ENCODE results near the gene GPC6. TPM values are rescaled to one million over a fixed set of nuclear protein-coding genes. Genes with fewer than 3 reads are reported as not detected.

Gene GPC6
- total RNA-seq, 1 donor from 2014 or later: 8.4 TPM

GRCh38 chr13:94014461-94014860 is 787.9 kb downstream of the GPC6 start:
- intact Hi-C loops (cut with DNase I): no loop called here
- DNase-seq: no peak
- no peak overlapping the region for H3K4me3 ChIP-seq
- H3K36me3 ChIP-seq: no peaks in the 10 kb centered on the region
- H3K4me1 ChIP-seq: no peaks in the 10 kb centered on the region
- H3K9me3 ChIP-seq: no peaks in the 10 kb centered on the region
- H3K27ac ChIP-seq: no peak overlapping the region
- TF ChIP-seq, protein P1, sequence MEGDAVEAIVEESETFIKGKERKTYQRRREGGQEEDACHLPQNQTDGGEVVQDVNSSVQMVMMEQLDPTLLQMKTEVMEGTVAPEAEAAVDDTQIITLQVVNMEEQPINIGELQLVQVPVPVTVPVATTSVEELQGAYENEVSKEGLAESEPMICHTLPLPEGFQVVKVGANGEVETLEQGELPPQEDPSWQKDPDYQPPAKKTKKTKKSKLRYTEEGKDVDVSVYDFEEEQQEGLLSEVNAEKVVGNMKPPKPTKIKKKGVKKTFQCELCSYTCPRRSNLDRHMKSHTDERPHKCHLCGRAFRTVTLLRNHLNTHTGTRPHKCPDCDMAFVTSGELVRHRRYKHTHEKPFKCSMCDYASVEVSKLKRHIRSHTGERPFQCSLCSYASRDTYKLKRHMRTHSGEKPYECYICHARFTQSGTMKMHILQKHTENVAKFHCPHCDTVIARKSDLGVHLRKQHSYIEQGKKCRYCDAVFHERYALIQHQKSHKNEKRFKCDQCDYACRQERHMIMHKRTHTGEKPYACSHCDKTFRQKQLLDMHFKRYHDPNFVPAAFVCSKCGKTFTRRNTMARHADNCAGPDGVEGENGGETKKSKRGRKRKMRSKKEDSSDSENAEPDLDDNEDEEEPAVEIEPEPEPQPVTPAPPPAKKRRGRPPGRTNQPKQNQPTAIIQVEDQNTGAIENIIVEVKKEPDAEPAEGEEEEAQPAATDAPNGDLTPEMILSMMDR (IDR thresholded peaks at IDR 0.05): no peak
- ATAC-seq: no peak
- H3K27me3 ChIP-seq: no peaks in the 10 kb centered on the region

DNA sequence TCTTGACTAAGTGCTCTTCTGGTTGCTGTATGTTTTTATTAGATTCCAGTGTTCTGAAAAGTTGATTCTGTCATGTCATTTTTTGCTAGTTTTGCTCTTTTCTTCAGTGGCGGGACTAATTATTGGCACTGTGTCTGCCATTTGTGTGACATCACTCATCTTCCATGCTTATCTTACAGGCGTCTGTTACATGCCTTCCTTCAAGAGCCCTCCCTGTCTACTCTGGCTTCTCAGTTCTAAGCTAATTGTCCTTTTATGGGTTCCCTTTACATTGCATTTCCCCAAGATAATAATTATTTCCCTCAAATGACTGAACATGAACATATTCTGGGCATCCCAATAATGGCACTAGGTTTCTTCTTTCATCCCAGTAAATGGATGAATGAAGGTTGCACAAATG is 793.8 kb downstream of the GPC6 start:
- H3K36me3 ChIP-seq: no peaks in the 10 kb centered on the region
- intact Hi-C loops (cut with DNase I): no loop called here
- no peak overlapping the region for H3K27ac ChIP-seq
- no peaks in the 10 kb centered on the region for H3K27me3 ChIP-seq
- H3K4me3 ChIP-seq: no peak overlapping the region
- H3K9me3 ChIP-seq: no peaks in the 10 kb centered on the region
- TF ChIP-seq, protein P1 (IDR thresholded peaks at IDR 0.05): no peak
- DNase-seq (no peak), ATAC-seq (no peak)
- H3K4me1 ChIP-seq: no peaks in the 10 kb centered on the region

DNA sequence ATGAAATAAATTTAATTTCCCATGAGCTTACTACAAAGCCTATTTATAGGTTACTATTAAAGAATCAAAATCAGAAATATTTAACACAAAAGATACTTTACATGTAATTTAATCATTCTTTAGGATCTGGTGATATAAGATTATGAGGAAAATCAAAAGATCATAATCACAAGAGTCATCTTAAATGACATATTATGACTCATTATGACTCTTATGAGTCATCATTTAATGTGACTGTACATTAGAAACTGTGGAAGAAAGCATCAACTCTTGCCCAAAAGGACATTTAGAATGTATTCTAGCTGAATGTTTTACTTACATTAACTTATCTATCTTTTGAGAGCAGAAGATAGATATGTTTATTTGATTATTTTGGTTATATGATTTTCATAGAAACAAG is 794.2 kb downstream of the GPC6 start:
- Histone ChIP-seq H3K27ac (no peak overlapping the region), H3K4me1 (no peaks in the 10 kb centered on the region), H3K4me3 (no peak overlapping the region), H3K36me3 (no peaks in the 10 kb centered on the region), H3K27me3 (no peaks in the 10 kb centered on the region), H3K9me3 (no peaks in the 10 kb centered on the region)
- intact Hi-C loops (cut with DNase I): no loop called here
- DNase-seq: no peak
- TF ChIP-seq, protein P1 (IDR thresholded peaks at IDR 0.05): no peak
- ATAC-seq: no peak

- ATAC-seq (no peak), DNase-seq (no peak)
- H3K36me3 ChIP-seq: no peaks in the 10 kb centered on the region
- H3K27ac ChIP-seq: no peak overlapping the region
- H3K4me1 ChIP-seq: no peaks in the 10 kb centered on the region
- H3K4me3 ChIP-seq: no peak overlapping the region
- intact Hi-C loops (cut with DNase I): no loop called here
- no peaks in the 10 kb centered on the region for H3K27me3 ChIP-seq
- TF ChIP-seq, protein P1 (IDR thresholded peaks at IDR 0.05): no peak
- no peaks in the 10 kb centered on the region for H3K9me3 ChIP-seq
Observed at GRCh38 chr13:94028234-94028633, 801.6 kb downstream of the GPC6 start.

GRCh38 chr13:94028650-94029049 is 802.0 kb downstream of the GPC6 start:
- DNase-seq (no peak), ATAC-seq (no peak)
- H3K4me3 ChIP-seq: no peak overlapping the region
- H3K36me3 ChIP-seq: no peaks in the 10 kb centered on the region
- no peak overlapping the region for H3K27ac ChIP-seq
- TF ChIP-seq, protein P1 (IDR thresholded peaks at IDR 0.05): no peak
- H3K9me3 ChIP-seq: no peaks in the 10 kb centered on the region
- intact Hi-C loops (cut with DNase I): no loop called here
- H3K4me1 ChIP-seq: no peaks in the 10 kb centered on the region
- H3K27me3 ChIP-seq: no peaks in the 10 kb centered on the region

DNA sequence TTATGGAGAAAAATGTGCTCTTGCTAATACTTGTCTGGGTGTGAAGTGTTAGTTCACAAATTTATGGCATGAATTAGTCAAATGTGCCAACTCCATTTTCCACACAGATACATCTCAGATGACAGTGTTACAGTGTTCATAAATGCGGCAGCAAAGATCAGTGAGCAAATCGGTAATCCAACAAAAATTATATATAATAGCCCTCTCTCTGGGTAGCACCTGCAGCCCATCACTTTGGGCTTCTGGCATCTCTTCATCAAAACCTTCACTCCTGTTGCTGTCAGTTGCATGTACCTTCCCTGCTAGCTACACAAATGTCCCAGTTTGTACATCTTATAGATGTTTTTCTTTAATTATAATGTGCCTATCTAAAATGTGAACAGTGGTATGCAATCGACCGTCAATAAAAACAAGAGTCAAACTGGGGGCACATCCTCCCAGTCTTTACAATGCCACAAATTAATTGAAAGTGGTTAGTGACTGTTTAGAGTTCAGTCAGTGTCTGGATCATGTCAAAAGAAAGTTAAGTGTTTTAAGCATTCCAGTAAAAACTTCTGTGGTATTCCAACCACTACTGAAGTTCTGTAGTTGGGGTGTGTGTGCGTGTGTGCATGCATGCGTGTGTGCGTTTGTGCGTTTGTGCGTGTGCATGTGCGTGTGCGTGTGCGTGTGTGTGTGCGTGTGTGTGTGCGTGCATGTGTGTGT is 804.0 kb downstream of the GPC6 start:
- H3K27ac ChIP-seq: no peak overlapping the region
- intact Hi-C loops (cut with DNase I): no loop called here
- H3K4me3 ChIP-seq: no peak overlapping the region
- no peaks in the 10 kb centered on the region for H3K36me3 ChIP-seq
- H3K27me3 ChIP-seq: no peaks in the 10 kb centered on the region
- H3K9me3 ChIP-seq: no peaks in the 10 kb centered on the region
- ATAC-seq (no peak), DNase-seq (no peak)
- TF ChIP-seq, protein P1 (IDR thresholded peaks at IDR 0.05): no peak
- H3K4me1 ChIP-seq: no peaks in the 10 kb centered on the region

Data from upper lobe of right lung (tissue), 1 donor.